ENCODE measurements around the gene DEF6. TPM values are rescaled to one million over a fixed set of nuclear protein-coding genes. Genes with fewer than 3 reads are reported as not detected.

The DEF6 gene
- total and polyA plus RNA-seq, 2 of the 8 experiments (the other 6 are each of a cell fraction or from before 2014, with no cell fraction given), result 3.3 to 4.1 TPM

- H3K14ac ChIP-seq (ENCODE audit: insufficient read length), result no peak overlapping the region
- H2BK120ac ChIP-seq (replicated peaks; ENCODE audit: low read depth, low read length), result no peak overlapping the region
- no peak overlapping the region for H3K56ac ChIP-seq (replicated peaks; ENCODE audit: insufficient read length, low read depth, low read length)
- H3K4me3 ChIP-seq (ENCODE audit: extremely low read depth in 1 of 4, insufficient read depth in 2 of 4, low read depth in 3 of 4, low read length in 4 of 4), result no peak overlapping the region
- no peak overlapping the region for H2BK5ac ChIP-seq (ENCODE audit: low read depth, low read length)
- H2AK5ac ChIP-seq (ENCODE audit: low read depth, low read length), result no peak overlapping the region
- H3K4me2 ChIP-seq (ENCODE audit: insufficient read depth in 1 of 2, low read depth in 2 of 2, low read length in 2 of 2), result no peak overlapping the region
- no peaks in the 10 kb centered on the region for H3K79me2 ChIP-seq (ENCODE audit: control insufficient read depth in 1 of 2, insufficient read depth in 2 of 2, low read length in 2 of 2)
- TF ChIP-seq SAP30 (IDR thresholded peaks at IDR 0.05; ENCODE audit: insufficient read depth, insufficient replicate concordance, low read length) (no peak), CTCF (IDR thresholded peaks at IDR 0.05; ENCODE audit: control extremely low read depth in 1 of 3, insufficient read depth in 1 of 3, low read depth in 1 of 3, low read length in 3 of 3) (no peak), CEBPB (IDR thresholded peaks at IDR 0.05; ENCODE audit: low read depth, low read length) (no peak), MAX (IDR thresholded peaks at IDR 0.05) (no peak)
- H3K4me1 ChIP-seq (replicated peaks in 1 of 4; ENCODE audit: control insufficient read depth in 3 of 4, insufficient read depth in 4 of 4, low read length in 3 of 4), result no peaks in the 10 kb centered on the region
- H3K9ac ChIP-seq (replicated peaks in 1 of 4; ENCODE audit: extremely low read depth in 1 of 4, low read depth in 3 of 4, low read length in 3 of 4), result no peak overlapping the region
- FAIRE-seq (no peak), DNase-seq (ENCODE audit: low read depth in 1 of 2, low spot score in 2 of 2) (no peak)
- no peak overlapping the region for H3K4ac ChIP-seq (replicated peaks; ENCODE audit: insufficient read length, low read depth, low read length)
- H3K23me2 ChIP-seq (ENCODE audit: low read depth, low read length), result no peaks in the 10 kb centered on the region
- H4K20me1 ChIP-seq (replicated peaks in 1 of 2; ENCODE audit: control insufficient read depth in 1 of 2, insufficient read depth in 2 of 2, low read length in 2 of 2), result no peaks in the 10 kb centered on the region
- H3K36me3 ChIP-seq (ENCODE audit: control insufficient read depth in 2 of 4, insufficient read depth in 4 of 4, low read length in 3 of 4), result peaks cover 0 to 9% (median 4%) of the 10 kb centered on the region in 4 experiments; a peak in 3 of 8 replicates
- no peak overlapping the region for H3K27ac ChIP-seq (ENCODE audit: low read depth, low read length)
- 95% methylated on average over 4 of the region's 4 CpGs; no CpG with 5 or more reads in 1 of the 2 experiments for WGBS, 2 experiments (ENCODE audit: extremely low coverage in 1 of 2, insufficient coverage in 1 of 2, insufficient read length in 1 of 2, insufficient replicate concordance in 2 of 2, low coverage in 1 of 2, low lambda C conversion rate in 2 of 2, missing lambda C conversion rate in 1 of 2)
- H2AFZ ChIP-seq (ENCODE audit: low read length), result no peak overlapping the region
- no peak overlapping the region for H2BK12ac ChIP-seq (ENCODE audit: low read depth, low read length)
- no peaks in the 10 kb centered on the region for H3K27me3 ChIP-seq (replicated peaks in 1 of 4; ENCODE audit: control insufficient read depth in 3 of 4, extremely low read depth in 1 of 4, insufficient read depth in 3 of 4, low read length in 3 of 4)
- H2BK15ac ChIP-seq (ENCODE audit: low read length), result no peak overlapping the region
- H3K9me3 ChIP-seq (ENCODE audit: insufficient read depth in 2 of 2, low read depth in 1 of 2, low read length in 1 of 2), result no peaks in the 10 kb centered on the region
- no peak overlapping the region for H3K23ac ChIP-seq (ENCODE audit: insufficient read length)
- no peak overlapping the region for H3K18ac ChIP-seq (ENCODE audit: extremely low read depth, low read length)
- H3K79me1 ChIP-seq (ENCODE audit: low read depth, low read length), result no peaks in the 10 kb centered on the region; the same call in 1 of the 2 replicates
- H4K91ac ChIP-seq (replicated peaks; ENCODE audit: insufficient read length, low read length), result no peak overlapping the region
- CTCF ChIA-PET (ENCODE audit: partially characterized antibody), result interaction anchor here (0.9 to 2.7 kb wide), 6 partner anchors 9 to 97 kb away, joined by 3 to 10 read pairs (median 4); no protein-coding TSS in a partner anchor
- H4K8ac ChIP-seq (ENCODE audit: extremely low read depth, insufficient read depth, low read length), result no peak overlapping the region
- H2BK20ac ChIP-seq (ENCODE audit: low read length), result no peak overlapping the region
- POLR2A ChIA-PET (ENCODE audit: partially characterized antibody), result no interaction called here
- no peak overlapping the region for H4K5ac ChIP-seq (ENCODE audit: insufficient read length, low read depth, low read length)
Observed at GRCh38 chr6:35351422-35351821, 53.8 kb downstream of the DEF6 start.
